ENCODE measurements around the gene PWWP2B.

DNA sequence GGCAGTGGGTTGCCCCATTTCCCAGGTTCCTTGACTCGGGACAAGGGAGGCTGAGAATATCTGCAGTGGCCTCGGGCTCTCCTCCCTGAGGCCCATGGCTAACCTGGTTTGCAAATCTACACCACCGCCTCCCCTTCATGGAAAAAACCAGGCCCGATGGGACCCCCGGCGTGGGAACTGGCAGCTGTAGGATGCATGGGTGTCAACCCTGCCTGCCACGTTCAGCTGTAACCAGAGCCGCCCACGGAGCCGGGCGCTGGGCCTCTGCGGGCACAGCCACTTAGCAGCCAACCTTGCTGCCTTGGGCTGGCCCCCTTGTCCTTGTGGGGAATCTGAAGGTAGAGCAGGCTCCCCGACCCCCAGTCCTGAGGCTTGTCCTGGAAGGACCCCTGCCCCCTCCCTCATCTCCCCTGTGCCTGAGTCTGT, 1.6 kb downstream of the PWWP2B start:
- TF ChIP-seq, protein P1, sequence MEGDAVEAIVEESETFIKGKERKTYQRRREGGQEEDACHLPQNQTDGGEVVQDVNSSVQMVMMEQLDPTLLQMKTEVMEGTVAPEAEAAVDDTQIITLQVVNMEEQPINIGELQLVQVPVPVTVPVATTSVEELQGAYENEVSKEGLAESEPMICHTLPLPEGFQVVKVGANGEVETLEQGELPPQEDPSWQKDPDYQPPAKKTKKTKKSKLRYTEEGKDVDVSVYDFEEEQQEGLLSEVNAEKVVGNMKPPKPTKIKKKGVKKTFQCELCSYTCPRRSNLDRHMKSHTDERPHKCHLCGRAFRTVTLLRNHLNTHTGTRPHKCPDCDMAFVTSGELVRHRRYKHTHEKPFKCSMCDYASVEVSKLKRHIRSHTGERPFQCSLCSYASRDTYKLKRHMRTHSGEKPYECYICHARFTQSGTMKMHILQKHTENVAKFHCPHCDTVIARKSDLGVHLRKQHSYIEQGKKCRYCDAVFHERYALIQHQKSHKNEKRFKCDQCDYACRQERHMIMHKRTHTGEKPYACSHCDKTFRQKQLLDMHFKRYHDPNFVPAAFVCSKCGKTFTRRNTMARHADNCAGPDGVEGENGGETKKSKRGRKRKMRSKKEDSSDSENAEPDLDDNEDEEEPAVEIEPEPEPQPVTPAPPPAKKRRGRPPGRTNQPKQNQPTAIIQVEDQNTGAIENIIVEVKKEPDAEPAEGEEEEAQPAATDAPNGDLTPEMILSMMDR (IDR thresholded peaks at IDR 0.05; ENCODE audit: insufficient read depth, low read depth, low read length), result no peak
- no peak for TF ChIP-seq EZH2 (IDR thresholded peaks at IDR 0.05; ENCODE audit: insufficient read depth, low read length)
